ENCODE data around the gene CCSER1. TPM values are rescaled to one million over a fixed set of nuclear protein-coding genes. Genes with fewer than 3 reads are reported as not detected.

Gene CCSER1
- total RNA-seq, 1 donor, result under 0.01 TPM

GRCh38 chr4:90951037-90951436 is 823.8 kb downstream of the CCSER1 start:
- TF ChIP-seq CTCF (IDR thresholded peaks at IDR 0.05; ENCODE audit: insufficient read depth, low read length), result no peak
- DNase-seq (ENCODE audit: low read depth), result no peak
- no peak overlapping the region for H3K4me3 ChIP-seq (ENCODE audit: low read depth, low read length)

DNA sequence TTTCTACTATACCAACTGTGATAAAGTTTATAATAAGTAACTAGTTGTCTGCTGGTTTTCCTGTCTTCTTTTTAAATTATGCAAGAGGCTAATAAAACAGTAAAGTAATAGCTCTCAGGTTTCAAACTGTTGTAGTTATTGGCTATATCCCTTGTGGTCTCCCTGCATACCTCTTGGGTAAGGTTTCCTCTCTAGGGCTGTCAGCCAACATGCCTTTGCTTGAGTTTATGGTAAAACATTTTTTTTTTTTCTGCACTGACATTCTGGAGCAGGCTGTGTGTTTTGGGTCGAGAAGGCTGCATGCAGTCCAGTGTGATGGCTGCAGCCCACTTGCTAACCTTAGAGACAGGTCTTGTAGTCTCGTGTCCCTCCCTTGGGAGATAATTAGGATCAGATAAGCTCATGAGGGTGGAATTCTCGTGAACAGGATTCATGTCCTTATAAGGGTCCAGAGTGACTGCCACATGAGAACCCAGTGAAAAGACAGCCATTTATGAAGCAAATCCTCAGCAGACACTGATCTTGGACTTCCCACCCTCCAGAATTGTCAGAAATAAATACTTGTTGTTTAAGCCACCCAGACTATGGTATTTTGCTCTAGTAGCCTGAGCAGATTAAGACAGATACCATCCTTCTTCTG is 831.2 kb downstream of the CCSER1 start:
- no peak for TF ChIP-seq CTCF (IDR thresholded peaks at IDR 0.05; ENCODE audit: insufficient read depth, low read length)

GRCh38 chr4:90960433-90960832 is 833.2 kb downstream of the CCSER1 start:
- no peak for TF ChIP-seq CTCF (IDR thresholded peaks at IDR 0.05; ENCODE audit: insufficient read depth, low read length)
- DNase-seq (ENCODE audit: low read depth), result no peak
- no peak overlapping the region for H3K4me3 ChIP-seq (ENCODE audit: low read depth, low read length)

More for the DNA sequence above, 831.2 kb downstream of the CCSER1 start:
- H3K4me3 ChIP-seq (ENCODE audit: low read depth, low read length), result no peak overlapping the region
- DNase-seq (ENCODE audit: low read depth), result no peak

GRCh38 chr4:90960840-90961239 is 833.6 kb downstream of the CCSER1 start:
- no peak for DNase-seq (ENCODE audit: low read depth)
- TF ChIP-seq CTCF (IDR thresholded peaks at IDR 0.05; ENCODE audit: insufficient read depth, low read length), result no peak
- H3K4me3 ChIP-seq (ENCODE audit: low read depth, low read length), result no peak overlapping the region

DNA sequence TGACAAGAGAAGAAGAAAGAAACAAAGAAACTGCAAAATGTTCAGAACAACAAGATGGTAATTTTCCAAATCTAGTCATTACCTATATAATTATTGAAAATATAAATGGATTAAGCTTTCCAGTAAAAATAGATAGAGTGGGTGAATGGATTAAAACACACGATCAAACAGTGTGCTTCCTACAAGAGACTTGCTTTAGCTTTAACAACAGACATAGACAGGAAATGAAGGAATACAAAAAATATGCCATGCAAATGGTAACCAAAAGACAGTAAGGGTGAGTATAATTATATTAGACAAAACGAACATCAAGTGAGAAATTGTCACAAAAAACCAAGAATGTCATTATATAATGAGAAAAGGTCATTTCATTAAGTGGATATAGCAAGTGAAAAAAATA is 842.8 kb downstream of the CCSER1 start:
- TF ChIP-seq CTCF (IDR thresholded peaks at IDR 0.05; ENCODE audit: insufficient read depth, low read length), result no peak
- no peak for DNase-seq (ENCODE audit: low read depth)
- H3K4me3 ChIP-seq (ENCODE audit: low read depth, low read length), result no peak overlapping the region

GRCh38 chr4:90977726-90978125 is 850.5 kb downstream of the CCSER1 start:
- DNase-seq (ENCODE audit: low read depth), result no peak
- H3K4me3 ChIP-seq (ENCODE audit: low read depth, low read length), result no peak overlapping the region
- TF ChIP-seq CTCF (IDR thresholded peaks at IDR 0.05; ENCODE audit: insufficient read depth, low read length), result no peak

DNA sequence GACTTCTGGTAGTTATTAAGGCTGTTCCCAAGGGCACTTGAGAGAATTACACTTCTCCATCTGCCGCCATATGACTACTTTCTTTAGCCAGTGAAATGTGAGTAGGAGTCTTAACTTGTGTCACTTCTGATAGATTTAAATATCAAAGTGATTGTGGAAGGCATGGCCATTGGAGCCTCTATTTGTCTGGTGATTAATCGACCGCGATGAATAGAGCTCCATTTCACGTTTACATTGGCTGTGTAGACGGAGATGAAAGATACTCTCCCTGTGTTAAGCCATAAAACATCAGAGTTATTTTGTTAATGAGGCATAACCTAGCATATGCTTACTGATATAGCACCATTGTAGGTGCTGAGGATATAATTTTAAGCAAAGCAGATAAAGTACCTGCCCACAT is 852.4 kb downstream of the CCSER1 start:
- DNase-seq (ENCODE audit: low read depth), result no peak
- no peak for TF ChIP-seq CTCF (IDR thresholded peaks at IDR 0.05; ENCODE audit: insufficient read depth, low read length)
- no peak overlapping the region for H3K4me3 ChIP-seq (ENCODE audit: low read depth, low read length)

Measured in fibroblast of the aortic adventitia (primary cell).